ENCODE results near the gene AP5Z1.

GRCh38 chr7:4783292-4783652 is 7.8 kb downstream of the AP5Z1 start:
- TF ChIP-seq POLR2A (IDR thresholded peaks at IDR 0.05) (no peak), CTCF (IDR thresholded peaks at IDR 0.05) (no peak)

Measured in uterus (tissue), 2 donors.